PC-9 (cell line): ENCODE results near the gene ADGRA1.

Source experiments
- EZH2 ChIP-seq: fragments of 200-600 bp; sonication (generic); IDR thresholded peaks from 2 replicates; pipeline ENCODE4 v1.8.0; 2017; ENCODE audit warnings: antibody characterized with exemption, low read depth
- TF ChIP-seq, protein P1 (sequence below): fragments of 200-600 bp; sonication (generic); conservative IDR thresholded peaks from 2 replicates; pipeline ENCODE4 v1.6.1; 2017; ENCODE audit warnings: mixed run types, antibody characterized with exemption, mild to moderate bottlenecking, moderate library complexity

DNA sequence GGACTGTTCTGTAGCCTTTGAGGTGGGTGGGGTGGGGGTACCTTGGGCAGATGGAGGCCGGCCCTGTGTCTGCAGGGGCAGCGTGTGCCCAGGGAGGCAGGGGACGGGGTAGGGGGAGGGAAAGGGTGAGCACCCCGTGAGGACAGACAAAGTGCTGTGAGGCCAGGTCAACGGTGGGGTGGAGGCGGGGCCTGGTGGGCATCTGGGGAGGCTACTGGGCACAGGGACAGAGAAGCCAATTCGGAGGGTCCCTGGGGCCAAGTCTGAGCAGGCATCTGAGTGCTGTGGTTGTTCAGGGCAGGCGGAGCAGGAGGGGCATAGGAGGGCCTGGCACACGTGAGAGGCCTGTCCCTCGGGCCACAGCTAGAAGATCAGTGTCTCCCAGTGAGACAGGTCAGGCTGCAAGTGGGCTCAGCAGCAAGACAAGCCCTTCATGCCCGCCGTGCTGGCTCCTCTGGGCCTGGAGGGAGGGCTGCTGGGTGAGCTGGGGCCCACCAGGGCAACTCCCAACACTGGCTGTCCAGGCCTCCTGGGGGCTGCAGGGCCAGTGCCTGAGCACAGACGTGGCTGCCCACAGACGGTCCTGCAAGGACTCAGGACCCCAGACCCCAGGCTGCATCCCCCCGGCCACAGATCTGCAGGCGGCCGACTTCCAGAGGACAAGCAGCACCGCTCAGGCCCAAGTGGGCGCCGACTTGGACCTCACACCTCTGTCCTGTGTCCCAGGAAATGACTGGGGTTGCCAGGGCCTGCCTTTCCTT lies 45.9 kb downstream of the ADGRA1 start:
- TF ChIP-seq, protein P1, sequence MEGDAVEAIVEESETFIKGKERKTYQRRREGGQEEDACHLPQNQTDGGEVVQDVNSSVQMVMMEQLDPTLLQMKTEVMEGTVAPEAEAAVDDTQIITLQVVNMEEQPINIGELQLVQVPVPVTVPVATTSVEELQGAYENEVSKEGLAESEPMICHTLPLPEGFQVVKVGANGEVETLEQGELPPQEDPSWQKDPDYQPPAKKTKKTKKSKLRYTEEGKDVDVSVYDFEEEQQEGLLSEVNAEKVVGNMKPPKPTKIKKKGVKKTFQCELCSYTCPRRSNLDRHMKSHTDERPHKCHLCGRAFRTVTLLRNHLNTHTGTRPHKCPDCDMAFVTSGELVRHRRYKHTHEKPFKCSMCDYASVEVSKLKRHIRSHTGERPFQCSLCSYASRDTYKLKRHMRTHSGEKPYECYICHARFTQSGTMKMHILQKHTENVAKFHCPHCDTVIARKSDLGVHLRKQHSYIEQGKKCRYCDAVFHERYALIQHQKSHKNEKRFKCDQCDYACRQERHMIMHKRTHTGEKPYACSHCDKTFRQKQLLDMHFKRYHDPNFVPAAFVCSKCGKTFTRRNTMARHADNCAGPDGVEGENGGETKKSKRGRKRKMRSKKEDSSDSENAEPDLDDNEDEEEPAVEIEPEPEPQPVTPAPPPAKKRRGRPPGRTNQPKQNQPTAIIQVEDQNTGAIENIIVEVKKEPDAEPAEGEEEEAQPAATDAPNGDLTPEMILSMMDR: no peak
- no peak for TF ChIP-seq EZH2
